Natural killer cell (primary cell): ENCODE results near the gene INSRR. TPM values are rescaled to one million over a fixed set of nuclear protein-coding genes. Genes with fewer than 3 reads are reported as not detected.

ENCODE experiments used
- ATAC-seq, 3 donors: fragments of 150-1000 bp in 2 of 3; fragments of 200-7000 bp in 1 of 3; cut with Tn5 transposase; 1 replicate in 1 of 3; 2 replicates in 2 of 3; pipeline ENCODE4 v1.10.0; 2021; ENCODE audit warnings: mild to moderate bottlenecking in 2 of 3, moderate library complexity in 2 of 3
- DNase-seq, 2 donors: peaks; one replicate each; pipeline versions ENCODE4 v3.0.0 to v3.0.0-alpha.2; 2013 to 2021; ENCODE audit warnings: mixed read lengths in 1 of 2
- H3K27ac ChIP-seq: one replicate; pipeline ENCODE4 v1.5.1; 2013; ENCODE audit warnings: mild to moderate bottlenecking, low read length
- H3K27me3 ChIP-seq: one replicate; pipeline ENCODE4 v1.6.1; 2013; ENCODE audit warnings: low read length; ENCODE audit not compliant: control insufficient read depth, insufficient read depth
- H3K36me3 ChIP-seq: one replicate; pipeline ENCODE4 v1.6.1; 2013; ENCODE audit warnings: low read length; ENCODE audit not compliant: control insufficient read depth, insufficient read depth
- H3K4me1 ChIP-seq: one replicate; pipeline ENCODE4 v1.6.1; 2013; ENCODE audit warnings: low read length; ENCODE audit not compliant: control insufficient read depth, insufficient read depth
- H3K4me3 ChIP-seq: one replicate; pipeline ENCODE4 v1.5.1; 2013; ENCODE audit warnings: low read length
- H3K9me3 ChIP-seq: one replicate; pipeline ENCODE4 v1.6.1; 2013; ENCODE audit warnings: low read length; ENCODE audit not compliant: control insufficient read depth, insufficient read depth
- H3K27ac Mint-ChIP-seq, 2 donors: one replicate each; pipeline ENCODE4 v1.8.0; 2022; ENCODE audit warnings: mild to moderate bottlenecking in 2 of 2, mixed read lengths in 2 of 2, moderate library complexity in 1 of 2
- H3K27me3 Mint-ChIP-seq, 2 donors: one replicate each; pipeline ENCODE4 v1.8.0; 2022; ENCODE audit warnings: low read depth in 2 of 2, mixed read lengths in 2 of 2
- H3K36me3 Mint-ChIP-seq: one replicate; pipeline ENCODE4 v1.8.0; 2022; ENCODE audit warnings: mixed read lengths
- H3K4me1 Mint-ChIP-seq, 2 donors: one replicate each; pipeline ENCODE4 v1.8.0; 2022; ENCODE audit warnings: mixed read lengths in 2 of 2
- H3K4me3 Mint-ChIP-seq: one replicate; pipeline ENCODE4 v1.8.0; 2022; ENCODE audit warnings: mild to moderate bottlenecking, moderate library complexity, mixed read lengths
- H3K9me3 Mint-ChIP-seq, 2 donors: one replicate each; pipeline ENCODE4 v1.8.0; 2022; ENCODE audit warnings: mixed read lengths in 2 of 2
- WGBS: methylation state at CpG from one replicate; pipeline ENCODE4 v1.1.7; 2013; ENCODE audit warnings: missing lambda C conversion rate; ENCODE audit not compliant: insufficient coverage; 5-methylcytosine and 5-hydroxymethylcytosine counted together
- intact Hi-C: fragments of 100-400 bp; cut with micrococcal nuclease; formaldehyde crosslinking; loops from one replicate; pipeline ENCODE4 v1.14.2; 2022
- total RNA-seq, 4 donors: library from RNA; stranded (reverse); fragments of 120-200 nt in 1 of 4; gene quantifications; one replicate each; pipeline versions ENCODE4 v1.2.3 to v1.2.4, GENCODE V29; 2013 to 2022
- TF ChIP-seq, protein P1 (sequence below): fragments of 200-600 bp; IDR thresholded peaks from one replicate; pipeline ENCODE4 v1.8.0; 2022; ENCODE audit warnings: antibody characterized with exemption

The INSRR gene
- total RNA-seq, 3 donors from 2014 or later (not counting 1 experiment from before 2014, with no cell fraction given), result 0.10 to 0.18 (median 0.14) TPM

DNA sequence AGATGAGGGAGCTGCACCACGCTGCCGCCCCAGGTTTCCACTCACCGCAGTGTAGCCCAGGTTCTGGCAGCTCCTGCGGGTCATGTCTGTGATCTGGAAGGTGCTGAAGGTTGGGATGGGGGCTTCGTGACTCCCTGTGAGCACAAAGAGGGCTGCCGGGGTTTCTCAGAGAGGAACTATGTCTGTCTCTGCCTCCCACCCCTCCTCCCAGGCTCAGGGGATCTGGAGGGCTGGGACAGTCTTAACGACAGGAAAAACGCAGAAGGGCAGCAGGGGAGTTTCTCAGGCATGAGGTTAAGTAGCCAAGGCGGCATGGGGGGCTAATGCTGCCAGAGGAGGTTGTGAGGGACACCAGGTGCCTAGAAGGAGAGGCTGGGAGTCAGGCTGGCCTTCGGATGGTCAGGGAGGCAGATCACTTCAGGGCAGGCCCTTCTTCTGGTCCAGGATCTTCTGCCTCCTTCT lies 42.9 kb downstream of the INSRR start:
- Histone ChIP-seq H3K27me3 (no peaks in the 10 kb centered on the region), H3K4me3 (peak overlapping the region; percentile 76), H3K9me3 (no peaks in the 10 kb centered on the region), H3K4me1 (peaks cover 68% of the 10 kb centered on the region), H3K27ac (peak overlapping the region; percentile 99), H3K36me3 (peaks cover 21% of the 10 kb centered on the region)
- DNase-seq (peak; percentile 38 to 63), ATAC-seq (peak in 1 of 3 donors; percentile 1)
- no peaks in the 10 kb centered on the region for H3K27me3 Mint-ChIP-seq
- no peaks in the 10 kb centered on the region for H3K9me3 Mint-ChIP-seq
- intact Hi-C loops, result loop anchor here (1.0 to 2.0 kb wide), 4 partner anchors 23 to 156 kb away; partner anchors contain the start of genes INSRR and PRCC
- 46% methylated on average over 10 of the region's 10 CpGs for WGBS
- peaks cover 20% of the 10 kb centered on the region for H3K36me3 Mint-ChIP-seq
- H3K4me3 Mint-ChIP-seq, result peak overlapping the region; percentile 96
- peak overlapping the region; percentile 98 for H3K27ac Mint-ChIP-seq
- TF ChIP-seq, protein P1, sequence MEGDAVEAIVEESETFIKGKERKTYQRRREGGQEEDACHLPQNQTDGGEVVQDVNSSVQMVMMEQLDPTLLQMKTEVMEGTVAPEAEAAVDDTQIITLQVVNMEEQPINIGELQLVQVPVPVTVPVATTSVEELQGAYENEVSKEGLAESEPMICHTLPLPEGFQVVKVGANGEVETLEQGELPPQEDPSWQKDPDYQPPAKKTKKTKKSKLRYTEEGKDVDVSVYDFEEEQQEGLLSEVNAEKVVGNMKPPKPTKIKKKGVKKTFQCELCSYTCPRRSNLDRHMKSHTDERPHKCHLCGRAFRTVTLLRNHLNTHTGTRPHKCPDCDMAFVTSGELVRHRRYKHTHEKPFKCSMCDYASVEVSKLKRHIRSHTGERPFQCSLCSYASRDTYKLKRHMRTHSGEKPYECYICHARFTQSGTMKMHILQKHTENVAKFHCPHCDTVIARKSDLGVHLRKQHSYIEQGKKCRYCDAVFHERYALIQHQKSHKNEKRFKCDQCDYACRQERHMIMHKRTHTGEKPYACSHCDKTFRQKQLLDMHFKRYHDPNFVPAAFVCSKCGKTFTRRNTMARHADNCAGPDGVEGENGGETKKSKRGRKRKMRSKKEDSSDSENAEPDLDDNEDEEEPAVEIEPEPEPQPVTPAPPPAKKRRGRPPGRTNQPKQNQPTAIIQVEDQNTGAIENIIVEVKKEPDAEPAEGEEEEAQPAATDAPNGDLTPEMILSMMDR, result no peak
- peaks cover 72 to 82% of the 10 kb centered on the region in 2 donors for H3K4me1 Mint-ChIP-seq

DNA sequence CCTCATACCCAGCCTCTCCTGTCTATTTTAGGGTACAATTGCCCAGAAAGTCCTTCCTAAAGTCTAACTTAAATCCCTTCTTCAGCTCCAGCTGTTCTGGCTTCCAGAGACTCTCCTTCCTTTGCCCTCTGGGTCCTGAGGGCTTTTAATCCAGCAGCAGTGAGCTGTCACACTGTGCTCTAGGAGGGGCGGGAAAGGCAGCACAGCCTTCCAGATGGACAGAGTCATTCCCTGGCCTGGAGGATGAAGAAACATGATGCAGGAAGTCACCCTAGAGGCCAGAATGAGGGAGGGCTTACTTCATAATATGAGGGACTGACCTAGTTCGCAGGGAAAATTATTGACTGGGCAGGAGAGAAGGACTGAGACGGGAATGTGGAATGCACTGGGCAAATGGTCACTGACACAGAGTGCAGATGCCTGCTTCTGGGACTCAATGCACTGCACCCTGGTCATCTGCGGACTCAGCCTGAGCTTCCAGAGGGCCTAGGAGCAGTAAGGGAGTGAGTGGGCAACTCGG lies 43.5 kb downstream of the INSRR start:
- Histone ChIP-seq H3K27ac (peak overlapping the region; percentile 99), H3K36me3 (peaks cover 25% of the 10 kb centered on the region), H3K27me3 (no peaks in the 10 kb centered on the region), H3K4me3 (peak overlapping the region; percentile 76), H3K9me3 (no peaks in the 10 kb centered on the region), H3K4me1 (peaks cover 69% of the 10 kb centered on the region)
- 68% methylated on average over 5 of the region's 5 CpGs for WGBS
- H3K27ac Mint-ChIP-seq, result peak overlapping the region; percentile 98
- DNase-seq (peak in 1 of 2 donors; percentile 40), ATAC-seq (no peak)
- H3K4me1 Mint-ChIP-seq, result peaks cover 74 to 82% of the 10 kb centered on the region in 2 donors
- no peaks in the 10 kb centered on the region for H3K27me3 Mint-ChIP-seq
- peaks cover 20% of the 10 kb centered on the region for H3K36me3 Mint-ChIP-seq
- intact Hi-C loops, result no loop called here
- H3K4me3 Mint-ChIP-seq, result peak overlapping the region; percentile 96
- H3K9me3 Mint-ChIP-seq, result no peaks in the 10 kb centered on the region
- TF ChIP-seq, protein P1, result no peak

DNA sequence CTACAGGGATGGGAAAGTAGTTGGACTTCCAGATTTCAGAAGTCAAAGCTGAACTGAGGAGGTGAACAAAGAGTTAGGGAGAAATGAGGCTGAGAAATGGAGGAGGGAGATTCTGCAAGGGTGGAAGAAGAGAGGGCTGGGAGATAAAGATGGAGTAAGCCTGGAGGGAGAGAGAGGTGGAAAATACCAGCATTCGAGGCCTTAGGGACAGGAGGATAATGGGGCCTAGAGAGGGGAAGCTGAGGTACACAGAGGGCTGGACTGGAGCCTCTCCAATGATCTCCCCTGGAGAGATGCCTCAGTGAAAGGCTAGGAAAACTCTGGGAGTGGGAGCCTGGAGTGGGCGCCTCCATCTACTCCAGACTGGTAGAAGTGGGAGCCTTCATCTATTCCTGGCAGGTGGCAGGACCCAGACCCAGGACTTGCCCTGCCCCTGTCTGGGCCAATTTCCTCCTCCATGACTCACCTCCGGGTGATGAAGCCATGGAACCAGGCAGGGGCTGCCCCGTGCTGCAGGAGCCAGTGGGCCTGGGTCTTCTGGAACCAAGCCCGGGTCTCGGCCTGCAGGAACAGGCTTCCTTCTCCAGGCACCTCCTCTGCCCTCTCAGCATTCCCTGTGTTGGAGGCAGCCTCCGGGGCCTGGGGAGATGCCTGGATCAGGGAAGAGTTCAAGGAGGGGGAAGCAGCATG lies 44.2 kb downstream of the INSRR start:
- Histone ChIP-seq H3K36me3 (peaks cover 30% of the 10 kb centered on the region), H3K4me3 (peak overlapping the region; percentile 76), H3K9me3 (no peaks in the 10 kb centered on the region), H3K27ac (peak overlapping the region; percentile 99), H3K4me1 (peaks cover 75% of the 10 kb centered on the region), H3K27me3 (no peaks in the 10 kb centered on the region)
- Mint-ChIP-seq H3K4me1 (peaks cover 74 to 86% of the 10 kb centered on the region in 2 donors), H3K4me3 (peak overlapping the region; percentile 96), H3K27me3 (no peaks in the 10 kb centered on the region), H3K27ac (peak overlapping the region; percentile 98), H3K9me3 (no peaks in the 10 kb centered on the region), H3K36me3 (peaks cover 20% of the 10 kb centered on the region)
- ATAC-seq, result no peak
- intact Hi-C loops, result no loop called here
- 60% methylated on average over 6 of the region's 7 CpGs for WGBS
- DNase-seq, result peak; percentile 47 to 68
- TF ChIP-seq, protein P1, result no peak
